GM12878 (cell line): ENCODE data around the gene NRM. TPM values are rescaled to one million over a fixed set of nuclear protein-coding genes. Genes with fewer than 3 reads are reported as not detected.

Source experiments
- ATAC-seq: fragments of 200-7000 bp; cut with Tn5 transposase; 3 replicates; pipeline ENCODE4 v1.9.1; 2020; ENCODE audit warnings: mild to moderate bottlenecking, moderate library complexity
- BruUV-seq: library from RNA; stranded (reverse); fragments of 400-500 nt; replicated peaks from 2 replicates; lab custom pipeline; 2021; lab: Mats Ljungman, UMichigan
- CTCF ChIA-PET: fragments of 300-600 bp; sonication (Branson Sonifier 250); formaldehyde crosslinking; extraction: SDS; loops from one replicate; lab custom pipeline; 2021; ENCODE audit warnings: inconsistent platforms; lab: Yijun Ruan, JAX
- POLR2A ChIA-PET: fragments of 350-600 bp; formaldehyde crosslinking; extraction: SDS; loops from one replicate; lab custom pipeline; 2021; ENCODE audit warnings: inconsistent platforms; lab: Charles Lee
- RAD21 ChIA-PET: fragments of 300-600 bp; sonication (Branson Sonifier 250); formaldehyde crosslinking; loops from one replicate; lab custom pipeline; 2023; ENCODE audit warnings: antibody characterized with exemption; ENCODE audit not compliant: unreplicated experiment; lab: Charles Lee
- SMC1A ChIA-PET: fragments of 300-600 bp; sonication (Branson Sonifier 250); formaldehyde crosslinking; loops from one replicate; lab custom pipeline; 2023; ENCODE audit not compliant: unreplicated experiment, uncharacterized antibody; lab: Charles Lee
- DNase-seq: peaks from one replicate; pipeline ENCODE4 v3.0.0-alpha.2; 2011; ENCODE audit warnings: low read depth, low spot score
- FAIRE-seq: peaks from 3 replicates; lab custom pipeline; 2011; peaks lifted over from hg19 to GRCh38; lab: Jason Lieb, UNC
- H2AFZ ChIP-seq: 2 replicates; pipeline ENCODE4 v1.6.0; 2011; ENCODE audit warnings: low read depth, low read length, control low read depth; ENCODE audit not compliant: control insufficient read depth
- H3K27ac ChIP-seq: 2 replicates; pipeline ENCODE4 v1.5.1; 2011; ENCODE audit warnings: control low read depth; ENCODE audit not compliant: control insufficient read depth, insufficient read depth
- H3K27me3 ChIP-seq, 2 experiments: replicated peaks in 1 of 2; 2 replicates each; pipeline versions ENCODE4 v1.6.0 to v1.6.1; 2011; ENCODE audit warnings: low read length in 1 of 2; ENCODE audit not compliant: control insufficient read depth in 2 of 2, insufficient read depth in 2 of 2
- H3K36me3 ChIP-seq, 2 experiments: 2 replicates each; pipeline ENCODE4 v1.5.1; 2011; ENCODE audit warnings: low read length in 1 of 2; ENCODE audit not compliant: control insufficient read depth in 2 of 2, insufficient read depth in 2 of 2
- H3K4me1 ChIP-seq: 2 replicates; pipeline ENCODE4 v1.6.1; 2011; ENCODE audit warnings: mild to moderate bottlenecking, low read length, moderate library complexity, mixed read lengths; ENCODE audit not compliant: control insufficient read depth, insufficient read depth
- H3K4me2 ChIP-seq: 2 replicates; pipeline ENCODE4 v1.6.0; 2011; ENCODE audit warnings: control low read depth; ENCODE audit not compliant: control insufficient read depth, insufficient read depth
- H3K4me3 ChIP-seq: fragments of 200-600 bp; sonication (generic); 2 replicates; pipeline ENCODE4 v1.5.1; 2016
- H3K79me2 ChIP-seq: 2 replicates; pipeline ENCODE4 v1.6.0; 2011; ENCODE audit warnings: low read length; ENCODE audit not compliant: control insufficient read depth, insufficient read depth
- H3K9ac ChIP-seq: 2 replicates; pipeline ENCODE4 v1.8.0; 2011; ENCODE audit warnings: low read length, control low read depth, mixed read lengths; ENCODE audit not compliant: control insufficient read depth, insufficient read depth
- H3K9me3 ChIP-seq: replicated peaks from 3 replicates; pipeline ENCODE4 v1.5.1; 2011; ENCODE audit warnings: mild to moderate bottlenecking, low read length; ENCODE audit not compliant: control insufficient read depth, insufficient read depth
- H4K20me1 ChIP-seq: 2 replicates; pipeline ENCODE4 v1.6.0; 2011; ENCODE audit not compliant: control insufficient read depth, insufficient read depth
- BCL11A ChIP-seq: IDR thresholded peaks from 2 replicates; pipeline ENCODE4 v1.6.1; 2011; ENCODE audit warnings: low read depth, low read length
- CHD4 ChIP-seq: fragments of 200-600 bp; sonication (generic); IDR thresholded peaks from 2 replicates; pipeline ENCODE4 v1.6.1; 2016; ENCODE audit warnings: mild to moderate bottlenecking
- PAX8 ChIP-seq: fragments of 450-650 bp; IDR thresholded peaks from 2 replicates; pipeline ENCODE4 v1.6.1; 2017; ENCODE audit warnings: mild to moderate bottlenecking, moderate library complexity
- POU2F2 ChIP-seq: IDR thresholded peaks from 3 replicates; pipeline ENCODE4 v1.6.1; 2011; ENCODE audit warnings: low read depth, mild to moderate bottlenecking, low read length, borderline replicate concordance
- ZNF207 ChIP-seq: fragments of 450-650 bp; IDR thresholded peaks from 2 replicates; pipeline ENCODE4 v1.6.1; 2014; ENCODE audit warnings: antibody characterized with exemption, mild to moderate bottlenecking, borderline replicate concordance
- ZNF384 ChIP-seq: IDR thresholded peaks from 2 replicates; pipeline ENCODE4 v1.6.1; 2012; ENCODE audit warnings: low read depth, mild to moderate bottlenecking, low read length, improper control_type of control experiment, borderline replicate concordance
- WGBS: methylation state at CpG from one replicate; pipeline ENCODE4 v1.1.6; 2016; ENCODE audit warnings: low lambda C conversion rate; ENCODE audit not compliant: insufficient replicate concordance, insufficient coverage; ENCODE audit errors: missing lambda C conversion rate; 5-methylcytosine and 5-hydroxymethylcytosine counted together
- in situ Hi-C: fragments of 300-500 bp; cut with MboI; formaldehyde crosslinking; loops from 9 replicates; pipeline ENCODE4 v1.14.3; 2018; ENCODE audit warnings: mixed read lengths
- intact Hi-C: fragments of 100-400 bp; cut with micrococcal nuclease; formaldehyde crosslinking; loops from one replicate; pipeline ENCODE4 v1.14.2; 2022; ENCODE audit not compliant: unreplicated experiment
- polyA plus RNA-seq, 11 experiments: library from polyadenylated mRNA; depleted of rRNA in 4 of 11; unstranded in 6 of 11; stranded (reverse) in 5 of 11; fragments of >200 nt; fragmentation: Nextera tagmentation in 4 of 11; fragmentation: Illumina TruSeq in 1 of 11; extraction: Ambion mirVana in 4 of 11; extraction: Trizol in 1 of 11; gene quantifications; 1 replicate in 1 of 11; 2 replicates in 10 of 11; pipeline versions ENCODE4 v1.2.1 to v1.2.3, GENCODE V29; 2011 to 2016; ENCODE audit warnings: inconsistent platforms in 2 of 11, missing spikeins in 2 of 11, low read depth in 1 of 11
- total RNA-seq, 4 experiments: library from RNA; depleted of rRNA in 3 of 4; stranded (reverse); fragments of >200 nt in 3 of 4; fragmentation: Illumina TruSeq in 1 of 4; extraction: Trizol in 1 of 4; gene quantifications; 2 replicates each; pipeline versions ENCODE4 v1.2.1 to v1.2.3, GENCODE V29; 2013 to 2021
- TF ChIP-seq, protein P1 (sequence below): IDR thresholded peaks from 2 replicates; pipeline ENCODE4 v1.6.1; 2011; ENCODE audit warnings: borderline replicate concordance, low read depth, mild to moderate bottlenecking, moderate library complexity, low read length; ENCODE audit not compliant: insufficient read depth, poor library complexity, severe bottlenecking
- TF ChIP-seq, protein P2 (sequence below): IDR thresholded peaks from 2 replicates; pipeline ENCODE4 v1.6.1; 2011; ENCODE audit warnings: mild to moderate bottlenecking, low read depth, low read length, moderate library complexity; ENCODE audit not compliant: insufficient replicate concordance
- TF ChIP-seq, protein P3 (sequence below), 3 experiments: IDR thresholded peaks in 2 of 3; conservative IDR thresholded peaks in 1 of 3; 2 replicates each; pipeline ENCODE4 v1.5.1; 2011; ENCODE audit warnings: low read depth in 3 of 3, low read length in 3 of 3, mild to moderate bottlenecking in 3 of 3, control low read depth in 2 of 3, moderate library complexity in 2 of 3, inconsistent platforms in 1 of 3, mixed read lengths in 1 of 3; ENCODE audit not compliant: control insufficient read depth in 2 of 3, insufficient read depth in 1 of 3; ENCODE audit errors: extremely low read depth in 1 of 3
- TF ChIP-seq, protein P4 (sequence below): fragments of 450-650 bp; formaldehyde crosslinking; IDR thresholded peaks from 2 replicates; pipeline ENCODE4 v1.4.0; 2022; ENCODE audit warnings: mild to moderate bottlenecking, moderate library complexity

NRM gene
- total and polyA plus RNA-seq, 10 of the 15 experiments (the other 5 are each of a cell fraction or from before 2014, with no cell fraction given), result 15.4 to 46.7 (median 29.0) TPM

DNA sequence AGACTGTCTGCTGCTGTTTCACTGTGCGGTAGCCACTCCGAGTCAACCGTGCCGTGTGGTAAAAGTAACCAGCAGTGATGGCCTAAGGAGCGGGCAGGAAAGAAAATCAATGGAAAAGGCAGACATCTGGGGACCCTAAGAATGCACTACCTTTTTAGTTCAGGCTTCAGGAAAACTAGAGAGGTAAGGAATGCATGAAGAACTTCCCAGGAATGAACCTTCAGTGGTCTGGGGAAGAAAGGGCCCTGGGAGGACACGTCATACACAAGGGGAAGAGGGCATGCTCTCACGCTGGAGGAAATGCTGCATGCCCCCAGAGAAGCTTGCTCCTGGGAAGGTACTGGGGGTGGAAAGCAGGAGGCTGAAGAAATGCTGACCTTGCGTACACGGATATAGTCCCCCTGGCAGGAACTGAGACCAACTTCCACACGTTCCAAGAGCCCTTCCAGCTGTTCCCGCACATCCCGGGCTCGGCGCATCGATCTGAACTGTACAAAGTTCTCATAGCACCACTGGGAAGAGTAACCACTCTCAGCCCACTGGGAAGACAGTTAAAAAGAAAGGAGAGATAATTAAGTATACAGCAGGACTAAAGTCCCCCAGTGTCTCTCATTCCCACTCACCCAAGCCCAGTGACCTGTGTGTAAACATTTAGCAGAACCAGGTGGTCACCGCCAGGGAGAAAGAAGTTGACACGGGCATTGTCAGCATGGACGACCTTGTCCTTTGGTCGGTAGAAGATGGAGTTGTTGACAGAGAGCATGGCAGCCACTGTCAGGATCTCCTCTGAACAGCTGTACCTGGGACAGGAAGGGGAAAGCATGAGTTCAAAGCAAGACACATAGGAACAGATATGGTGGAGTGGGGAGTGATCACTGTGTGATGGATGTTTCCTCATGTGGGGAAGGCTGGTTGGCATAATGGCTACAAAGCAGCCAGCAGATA is 35.7 kb downstream of the NRM start (continued):
- TF ChIP-seq, protein P1, sequence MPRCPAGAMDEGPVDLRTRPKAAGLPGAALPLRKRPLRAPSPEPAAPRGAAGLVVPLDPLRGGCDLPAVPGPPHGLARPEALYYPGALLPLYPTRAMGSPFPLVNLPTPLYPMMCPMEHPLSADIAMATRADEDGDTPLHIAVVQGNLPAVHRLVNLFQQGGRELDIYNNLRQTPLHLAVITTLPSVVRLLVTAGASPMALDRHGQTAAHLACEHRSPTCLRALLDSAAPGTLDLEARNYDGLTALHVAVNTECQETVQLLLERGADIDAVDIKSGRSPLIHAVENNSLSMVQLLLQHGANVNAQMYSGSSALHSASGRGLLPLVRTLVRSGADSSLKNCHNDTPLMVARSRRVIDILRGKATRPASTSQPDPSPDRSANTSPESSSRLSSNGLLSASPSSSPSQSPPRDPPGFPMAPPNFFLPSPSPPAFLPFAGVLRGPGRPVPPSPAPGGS, result no peak
- TF ChIP-seq, protein P2, sequence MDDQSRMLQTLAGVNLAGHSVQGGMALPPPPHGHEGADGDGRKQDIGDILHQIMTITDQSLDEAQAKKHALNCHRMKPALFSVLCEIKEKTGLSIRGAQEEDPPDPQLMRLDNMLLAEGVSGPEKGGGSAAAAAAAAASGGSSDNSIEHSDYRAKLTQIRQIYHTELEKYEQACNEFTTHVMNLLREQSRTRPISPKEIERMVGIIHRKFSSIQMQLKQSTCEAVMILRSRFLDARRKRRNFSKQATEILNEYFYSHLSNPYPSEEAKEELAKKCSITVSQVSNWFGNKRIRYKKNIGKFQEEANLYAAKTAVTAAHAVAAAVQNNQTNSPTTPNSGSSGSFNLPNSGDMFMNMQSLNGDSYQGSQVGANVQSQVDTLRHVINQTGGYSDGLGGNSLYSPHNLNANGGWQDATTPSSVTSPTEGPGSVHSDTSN, result no peak
- TF ChIP-seq BCL11A, result no peak

DNA sequence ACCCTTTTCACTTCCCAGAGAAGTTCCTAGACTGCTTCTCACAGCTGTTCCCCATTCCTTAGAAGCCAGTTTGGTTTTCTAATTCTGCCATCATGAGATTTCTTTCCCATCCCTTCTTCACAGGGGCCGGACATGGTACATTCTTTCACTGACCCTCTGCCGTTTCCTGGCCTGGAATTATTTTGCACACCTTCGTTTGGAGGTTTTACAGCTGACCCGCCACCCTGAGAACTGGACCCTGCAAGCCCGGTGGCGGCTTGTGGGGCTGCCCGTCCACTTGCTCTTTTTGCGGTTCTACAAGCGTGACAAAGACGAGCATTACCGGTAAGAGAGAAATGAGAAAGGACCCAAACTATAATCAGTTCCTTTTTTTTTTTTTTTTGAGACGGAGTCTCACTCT is 39.6 kb downstream of the NRM start:
- FAIRE-seq (no peak), ATAC-seq (no peak), DNase-seq (no peak)
- Histone ChIP-seq H3K4me2 (no peak overlapping the region), H3K4me3 (no peak overlapping the region), H3K27me3 (no peaks in the 10 kb centered on the region), H3K27ac (no peak overlapping the region), H3K9me3 (no peaks in the 10 kb centered on the region), H3K79me2 (peaks cover 16% of the 10 kb centered on the region), H4K20me1 (no peaks in the 10 kb centered on the region), H3K4me1 (peaks cover 2% of the 10 kb centered on the region; the same call in 1 of the 2 replicates), H3K9ac (no peak overlapping the region), H2AFZ (no peak overlapping the region), H3K36me3 (peaks cover 11 to 17% of the 10 kb centered on the region in 2 experiments)
- ChIA-PET POLR2A (interaction anchor here (0.6 to 1.4 kb wide), 3 partner anchors 11 to 907 kb away, joined by 3 read pairs; no protein-coding TSS in a partner anchor), CTCF (interaction anchor here (1.2 to 1.4 kb wide), 2 partner anchors 27 to 41 kb away, joined by 3 read pairs; no protein-coding TSS in a partner anchor), SMC1A (interaction anchor here (0.7 to 0.8 kb wide), 2 partner anchors 19 to 72 kb away, joined by 3 read pairs; no protein-coding TSS in a partner anchor), RAD21 (no interaction called here)
- in situ Hi-C loops, result no loop called here
- BruUV-seq, result no TSS peak
- 50% methylated on average over 11 of the region's 12 CpGs for WGBS
- no peak for TF ChIP-seq POU2F2
- TF ChIP-seq PAX8, result no peak
- no peak for TF ChIP-seq ZNF384
- TF ChIP-seq CHD4, result no peak
- TF ChIP-seq, protein P3, sequence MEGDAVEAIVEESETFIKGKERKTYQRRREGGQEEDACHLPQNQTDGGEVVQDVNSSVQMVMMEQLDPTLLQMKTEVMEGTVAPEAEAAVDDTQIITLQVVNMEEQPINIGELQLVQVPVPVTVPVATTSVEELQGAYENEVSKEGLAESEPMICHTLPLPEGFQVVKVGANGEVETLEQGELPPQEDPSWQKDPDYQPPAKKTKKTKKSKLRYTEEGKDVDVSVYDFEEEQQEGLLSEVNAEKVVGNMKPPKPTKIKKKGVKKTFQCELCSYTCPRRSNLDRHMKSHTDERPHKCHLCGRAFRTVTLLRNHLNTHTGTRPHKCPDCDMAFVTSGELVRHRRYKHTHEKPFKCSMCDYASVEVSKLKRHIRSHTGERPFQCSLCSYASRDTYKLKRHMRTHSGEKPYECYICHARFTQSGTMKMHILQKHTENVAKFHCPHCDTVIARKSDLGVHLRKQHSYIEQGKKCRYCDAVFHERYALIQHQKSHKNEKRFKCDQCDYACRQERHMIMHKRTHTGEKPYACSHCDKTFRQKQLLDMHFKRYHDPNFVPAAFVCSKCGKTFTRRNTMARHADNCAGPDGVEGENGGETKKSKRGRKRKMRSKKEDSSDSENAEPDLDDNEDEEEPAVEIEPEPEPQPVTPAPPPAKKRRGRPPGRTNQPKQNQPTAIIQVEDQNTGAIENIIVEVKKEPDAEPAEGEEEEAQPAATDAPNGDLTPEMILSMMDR (IDR thresholded peaks at IDR 0.05 in 2 of 3, conservative IDR thresholded peaks at IDR 0.05 in 1 of 3; ENCODE audit: control insufficient read depth in 2 of 3, extremely low read depth in 1 of 3, insufficient read depth in 1 of 3, low read depth in 3 of 3, low read length in 3 of 3), result no peak
- no peak for TF ChIP-seq ZNF207
- TF ChIP-seq, protein P4, sequence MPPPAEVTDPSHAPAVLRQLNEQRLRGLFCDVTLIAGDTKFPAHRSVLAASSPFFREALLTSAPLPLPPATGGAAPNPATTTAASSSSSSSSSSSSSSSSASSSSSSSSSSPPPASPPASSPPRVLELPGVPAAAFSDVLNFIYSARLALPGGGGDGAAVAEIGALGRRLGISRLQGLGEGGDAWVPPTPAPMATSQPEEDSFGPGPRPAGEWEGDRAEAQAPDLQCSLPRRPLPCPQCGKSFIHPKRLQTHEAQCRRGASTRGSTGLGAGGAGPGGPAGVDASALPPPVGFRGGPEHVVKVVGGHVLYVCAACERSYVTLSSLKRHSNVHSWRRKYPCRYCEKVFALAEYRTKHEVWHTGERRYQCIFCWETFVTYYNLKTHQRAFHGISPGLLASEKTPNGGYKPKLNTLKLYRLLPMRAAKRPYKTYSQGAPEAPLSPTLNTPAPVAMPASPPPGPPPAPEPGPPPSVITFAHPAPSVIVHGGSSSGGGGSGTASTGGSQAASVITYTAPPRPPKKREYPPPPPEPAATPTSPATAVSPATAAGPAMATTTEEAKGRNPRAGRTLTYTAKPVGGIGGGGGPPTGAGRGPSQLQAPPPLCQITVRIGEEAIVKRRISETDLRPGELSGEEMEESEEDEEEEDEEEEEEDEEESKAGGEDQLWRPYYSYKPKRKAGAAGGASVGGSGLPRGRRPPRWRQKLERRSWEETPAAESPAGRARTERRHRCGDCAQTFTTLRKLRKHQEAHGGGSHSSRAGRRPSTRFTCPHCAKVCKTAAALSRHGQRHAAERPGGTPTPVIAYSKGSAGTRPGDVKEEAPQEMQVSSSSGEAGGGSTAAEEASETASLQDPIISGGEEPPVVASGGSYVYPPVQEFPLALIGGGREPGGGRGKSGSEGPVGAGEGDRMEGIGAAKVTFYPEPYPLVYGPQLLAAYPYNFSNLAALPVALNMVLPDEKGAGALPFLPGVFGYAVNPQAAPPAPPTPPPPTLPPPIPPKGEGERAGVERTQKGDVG (CRISPR knock-in tag), result no peak
- intact Hi-C loops, result no loop called here
